NCI-H2081 (cell line): ENCODE measurements around the gene MVD.

Experiments
- DNase-seq, 2 experiments: peaks; one replicate each; lab custom pipeline; 2025; lab: John Stamatoyannopoulos, UW

The MVD gene

GRCh38 chr16:88662843-88663606 is at the start of gene MVD:
MVD (minus strand) TSS chr16:88663091; CDS start chr16:88663080, 11 bp downstream.
- DNase-seq: peak; percentile 94 to 95

GRCh38 chr16:88712362-88712979 is 49.6 kb upstream of the MVD start:
- no peak for DNase-seq

GRCh38 chr16:88711750-88712340 is 49.0 kb upstream of the MVD start:
- DNase-seq: no peak

- DNase-seq: no peak
Measured at GRCh38 chr16:88710556-88710955, 47.7 kb upstream of the MVD start.

GRCh38 chr16:88706965-88707826 is 44.3 kb upstream of the MVD start:
- no peak for DNase-seq

- peak; percentile 64 to 76 for DNase-seq
Measured at GRCh38 chr16:88706229-88706964, 43.5 kb upstream of the MVD start, which contains the start of the genes CTU2 and RNF166. CTU2 (plus strand) TSS chr16:88706503; CDS start chr16:88706531, 28 bp downstream. RNF166 (minus strand) TSS chr16:88706408; CDS start chr16:88706325, 83 bp downstream.

- DNase-seq: no peak
Measured at GRCh38 chr16:88705801-88706228, 42.9 kb upstream of the MVD start.

- no peak for DNase-seq
Measured at GRCh38 chr16:88705076-88705684, 42.3 kb upstream of the MVD start.

- no peak for DNase-seq
Measured at GRCh38 chr16:88703486-88704309, 40.8 kb upstream of the MVD start.

GRCh38 chr16:88702371-88703210 is 39.7 kb upstream of the MVD start:
- no peak for DNase-seq

- DNase-seq: no peak
Measured at GRCh38 chr16:88701581-88702370, 38.9 kb upstream of the MVD start.

GRCh38 chr16:88700636-88701482 is 38.0 kb upstream of the MVD start:
- DNase-seq: no peak

GRCh38 chr16:88700322-88700635 is 37.4 kb upstream of the MVD start:
- no peak for DNase-seq

GRCh38 chr16:88699180-88699579 is 36.3 kb upstream of the MVD start:
- DNase-seq: no peak

- DNase-seq: no peak
Measured at GRCh38 chr16:88698646-88699045, 35.8 kb upstream of the MVD start.

GRCh38 chr16:88697831-88698615 is 35.1 kb upstream of the MVD start:
- no peak for DNase-seq
